GM18499 (cell line): ENCODE results near the gene SYT8.

Experiments
- ATAC-seq: cut with Tn5 transposase; IDR thresholded peaks from one replicate; pipeline ENCODE4 v1.9.1; 2021; ENCODE audit warnings: moderate number of reproducible peaks; ENCODE audit not compliant: insufficient read depth, unreplicated experiment

The SYT8 gene

DNA sequence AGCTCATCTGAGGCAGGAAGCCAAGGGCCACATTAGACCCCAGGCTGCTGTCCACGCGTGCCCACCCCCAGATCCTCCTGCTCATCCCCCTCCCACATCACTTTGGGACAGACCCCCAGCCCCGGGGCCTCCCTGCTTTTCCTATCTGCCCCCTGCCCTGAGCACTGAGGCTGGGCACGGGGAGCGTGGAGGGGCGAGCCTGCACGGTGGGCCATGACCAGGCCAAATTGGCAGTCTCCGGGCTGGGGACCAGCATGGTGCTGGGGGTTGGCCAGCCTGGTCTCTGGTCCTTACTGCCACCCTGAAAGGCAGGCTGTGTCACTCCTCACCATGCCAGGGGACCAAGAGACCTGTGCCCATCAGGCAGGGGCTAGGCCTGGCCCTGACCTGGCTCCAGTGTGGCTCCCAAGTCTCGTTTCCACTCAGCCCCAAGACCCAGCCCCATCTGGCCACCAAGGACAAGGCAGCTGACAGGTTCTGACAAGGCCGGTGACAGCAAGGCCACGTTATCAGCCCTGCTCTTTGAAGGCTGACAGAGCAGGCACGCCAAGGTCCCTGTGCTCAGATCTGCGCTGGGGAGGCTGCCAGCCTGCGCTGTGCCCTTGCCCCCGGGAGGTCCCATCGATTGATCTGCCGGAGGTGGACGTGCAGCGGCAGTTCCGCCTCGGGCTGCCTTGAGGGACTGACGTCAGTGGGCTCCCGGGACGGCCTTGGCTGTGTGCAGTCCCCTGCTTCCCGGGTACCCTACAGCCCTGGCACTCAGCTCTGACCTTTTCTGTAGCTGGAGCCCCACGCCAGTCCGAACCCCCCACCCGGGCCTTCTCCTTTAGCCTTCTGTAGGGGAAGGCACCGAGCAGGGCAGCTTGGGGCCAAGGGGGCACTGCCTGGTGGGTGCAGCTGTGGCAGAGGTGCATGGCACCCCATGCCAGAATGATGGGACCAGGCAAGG is 7.6 kb downstream of the SYT8 start:
- no peak for ATAC-seq

DNA sequence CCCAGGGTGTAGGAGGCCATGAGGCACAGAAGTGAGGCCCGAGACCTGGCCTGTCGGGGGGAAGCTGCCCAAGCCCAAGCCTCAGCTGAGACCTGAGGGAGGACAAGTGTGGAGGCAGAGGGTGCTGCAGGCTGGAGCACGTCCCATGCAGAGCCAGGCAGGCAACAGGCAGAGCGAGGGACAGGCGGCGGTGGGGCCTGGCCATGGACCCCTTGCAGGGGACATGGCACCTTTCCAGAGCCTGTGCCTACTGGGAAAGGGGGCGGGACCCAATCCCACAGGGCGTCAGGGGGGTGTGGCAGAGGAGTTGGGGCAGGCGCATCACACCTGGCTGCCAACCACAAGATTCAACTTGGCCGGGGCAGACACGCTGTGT is 8.3 kb downstream of the SYT8 start:
- no peak for ATAC-seq

- no peak for ATAC-seq
Observed at GRCh38 chr11:1843796-1844195, 9.0 kb downstream of the SYT8 start.

DNA sequence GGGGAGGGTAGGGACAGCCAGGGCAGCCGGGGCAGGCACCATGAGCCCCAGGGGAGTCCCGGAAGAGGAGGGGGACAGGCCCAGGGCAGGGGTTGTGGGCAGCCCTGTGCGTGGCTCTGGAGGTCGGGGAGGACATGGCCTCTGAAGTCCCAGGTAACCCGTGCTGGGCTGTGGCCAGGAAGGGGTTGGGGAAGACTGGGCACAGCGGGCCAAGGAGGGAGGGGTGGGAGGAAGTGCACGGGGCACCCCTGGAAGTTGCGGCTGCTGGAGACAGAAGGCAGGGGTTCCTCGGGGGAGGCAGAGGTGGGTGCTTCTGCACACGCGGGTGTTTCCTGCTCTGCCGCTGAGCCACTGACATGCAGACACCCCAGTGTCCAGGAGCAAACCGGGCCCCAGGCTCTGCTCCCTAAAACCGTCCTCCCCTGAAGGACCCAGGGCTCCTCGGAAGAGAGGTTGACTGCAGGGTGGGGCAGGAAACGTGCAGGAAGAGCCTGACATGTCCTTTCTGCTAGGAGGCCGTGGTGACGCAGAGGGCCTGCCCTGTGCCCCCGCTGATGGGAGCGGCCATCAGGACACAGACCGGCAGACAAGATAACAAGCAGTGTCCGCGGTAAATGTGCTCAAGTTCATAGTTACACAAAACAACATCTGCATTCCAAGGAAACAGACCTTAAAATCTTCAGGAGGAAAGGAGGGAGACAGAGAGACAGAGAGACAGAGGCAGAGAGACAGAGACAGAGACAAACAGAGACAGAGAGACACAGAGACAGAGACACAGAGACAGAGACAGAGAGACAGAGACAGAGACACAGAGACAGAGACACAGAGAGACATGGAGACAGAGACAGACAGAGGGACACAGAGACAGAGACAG is 9.7 kb downstream of the SYT8 start:
- ATAC-seq: no peak

DNA sequence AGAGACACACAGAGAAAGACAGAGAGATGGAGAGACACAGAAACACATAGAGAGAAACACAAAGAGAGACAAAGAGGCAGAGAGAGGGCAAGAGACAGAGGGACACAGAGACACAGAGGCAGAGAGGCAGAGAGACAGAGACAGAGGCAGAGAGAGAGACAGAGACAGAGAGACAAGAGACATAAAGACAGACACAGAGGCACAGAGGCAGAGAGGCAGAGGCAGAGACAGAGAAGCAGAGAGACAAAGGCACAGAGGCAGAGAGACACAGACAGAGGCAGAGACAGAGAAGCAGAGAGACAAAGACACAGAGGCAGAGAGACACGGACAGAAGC is 10.3 kb downstream of the SYT8 start:
- ATAC-seq: no peak

- ATAC-seq: no peak
Observed at GRCh38 chr11:1845561-1846452, 11.0 kb downstream of the SYT8 start.

DNA sequence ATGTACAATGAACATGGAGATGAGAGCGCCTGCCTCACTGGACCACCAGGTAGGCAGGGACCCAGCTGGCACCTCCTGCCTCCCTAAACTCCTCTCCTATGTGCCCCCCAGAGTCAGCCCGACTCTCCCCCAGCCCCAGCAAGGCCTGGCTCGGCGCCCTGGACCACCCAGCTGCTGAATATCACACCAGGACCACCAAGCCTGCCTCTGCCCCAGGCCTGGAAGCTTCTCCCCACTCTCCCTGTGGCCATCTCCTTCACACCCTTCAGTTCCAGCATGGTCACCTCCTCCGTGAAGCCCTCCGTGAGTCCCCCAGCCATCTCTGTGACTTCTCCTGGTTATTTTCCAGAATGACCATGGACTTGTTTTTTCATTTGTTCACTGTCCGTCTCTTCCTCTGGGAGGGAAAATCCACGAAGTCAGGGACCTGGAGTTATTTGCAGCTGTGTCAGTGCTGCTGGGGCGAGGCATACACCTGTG is 11.7 kb downstream of the SYT8 start:
- no peak for ATAC-seq

DNA sequence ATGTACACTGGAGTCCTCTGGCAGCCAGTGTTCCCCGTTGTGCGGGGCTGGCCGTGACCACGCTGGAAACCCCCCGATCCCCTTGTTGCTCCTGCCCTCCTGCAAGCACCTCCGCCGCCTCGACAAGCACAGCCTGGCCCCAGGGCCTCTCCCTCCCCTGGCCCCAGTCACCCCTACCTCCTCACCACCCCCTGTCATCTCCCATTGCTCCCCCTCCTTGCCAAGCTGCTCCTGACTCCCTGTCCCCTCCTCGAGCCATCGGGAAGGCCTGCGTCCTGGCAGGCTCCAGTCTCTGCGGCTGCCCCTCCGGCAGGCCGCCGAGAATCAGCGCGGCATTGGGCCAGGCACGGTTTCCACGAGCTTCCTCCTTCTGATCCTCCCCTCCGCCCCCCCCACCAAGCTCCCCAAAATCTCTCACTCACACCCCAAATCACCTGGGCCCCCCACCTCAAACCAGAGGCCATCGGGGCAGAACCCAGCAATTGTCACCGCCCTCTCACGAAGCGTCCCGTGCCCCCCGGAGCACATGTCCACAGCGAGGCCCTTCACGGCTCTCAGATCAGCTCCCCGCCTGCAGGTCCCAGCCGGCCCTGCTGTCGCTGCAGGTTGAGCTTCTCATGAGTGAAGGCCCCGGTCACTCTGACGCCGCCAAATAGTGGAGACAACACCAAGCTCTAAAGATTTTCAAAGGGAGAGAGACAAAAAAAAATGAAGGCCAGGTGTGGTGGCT is 12.4 kb downstream of the SYT8 start:
- no peak for ATAC-seq

DNA sequence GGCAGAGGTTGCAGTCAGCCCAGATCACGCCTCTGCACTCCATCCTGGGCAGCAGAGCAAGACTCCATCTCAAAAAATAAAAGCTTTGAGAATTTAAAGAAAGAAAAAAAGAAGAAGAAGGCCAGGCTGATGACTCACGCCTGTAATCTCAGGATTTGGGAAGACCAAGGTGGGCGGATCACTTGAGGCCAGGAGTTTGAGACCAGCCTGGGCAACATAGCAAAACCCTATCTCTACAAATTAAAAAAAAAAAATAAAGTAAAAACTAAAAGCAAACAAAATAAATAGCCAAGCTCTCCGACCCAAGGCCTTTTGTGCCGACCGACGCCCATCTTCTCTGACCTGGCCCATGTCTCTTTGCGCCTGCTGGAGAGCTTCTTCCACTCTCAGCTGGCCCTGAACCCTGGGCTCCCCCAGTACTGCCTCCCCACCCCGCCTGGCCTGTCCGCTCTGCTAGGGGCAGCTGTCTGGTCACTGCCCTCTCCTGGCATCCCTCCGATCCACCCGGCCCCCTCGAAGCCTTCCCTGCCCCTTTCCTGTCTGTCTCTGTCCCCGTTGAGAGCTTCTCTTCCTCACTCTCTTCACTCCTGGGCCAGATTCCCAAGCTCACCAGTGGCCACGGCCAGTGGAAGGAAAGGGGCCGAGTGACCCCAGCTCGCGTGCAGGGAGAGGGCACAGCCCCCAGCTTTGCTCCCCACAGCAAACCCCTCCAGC is 13.3 kb downstream of the SYT8 start:
- no peak for ATAC-seq

GRCh38 chr11:1848640-1849430 is 14.0 kb downstream of the SYT8 start:
- no peak for ATAC-seq

GRCh38 chr11:1851468-1852180 is 16.8 kb downstream of the SYT8 start:
- ATAC-seq: no peak

GRCh38 chr11:1852271-1852876 is 17.6 kb downstream of the SYT8 start:
- ATAC-seq: no peak

GRCh38 chr11:1852877-1853276 is 18.1 kb downstream of the SYT8 start, which contains the start of gene LSP1:
Gene LSP1, plus strand, starts transcription at chr11:1853084. Its CDS starts 61 bp downstream, at chr11:1853145.
- ATAC-seq: peak; percentile 21

- ATAC-seq: no peak
Observed at GRCh38 chr11:1853376-1854131, 18.8 kb downstream of the SYT8 start.

- ATAC-seq: no peak
Observed at GRCh38 chr11:1854132-1854948, 19.6 kb downstream of the SYT8 start.
